ENCODE results near the gene TPSB2. TPM values are rescaled to one million over a fixed set of nuclear protein-coding genes. Genes with fewer than 3 reads are reported as not detected.
"Not testable (repeated sequence)": the region's sequence is repeated elsewhere in the genome, so short reads cannot be mapped to it uniquely, and the experiment has no call there.

The TPSB2 gene
- total and polyA plus RNA-seq, 2 donors (not counting 1 experiment from before 2014, with no cell fraction given): not detected

DNA sequence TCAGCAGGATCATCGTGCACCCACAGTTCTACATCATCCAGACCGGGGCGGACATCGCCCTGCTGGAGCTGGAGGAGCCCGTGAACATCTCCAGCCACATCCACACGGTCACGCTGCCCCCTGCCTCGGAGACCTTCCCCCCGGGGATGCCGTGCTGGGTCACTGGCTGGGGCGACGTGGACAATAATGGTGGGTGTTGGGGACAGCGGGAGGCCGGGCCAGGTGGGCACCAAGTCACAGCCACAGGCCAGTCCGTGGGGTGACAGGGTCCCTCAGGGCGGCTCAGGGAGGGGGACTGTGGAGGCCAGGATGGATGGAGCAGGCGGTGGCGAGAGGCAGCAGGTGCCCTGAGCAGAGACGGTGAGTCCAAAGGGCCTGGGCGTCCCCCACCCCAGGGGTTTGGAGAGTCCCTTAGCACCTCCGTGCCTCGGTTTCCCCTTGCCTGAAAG lies 26.9 kb upstream of the TPSB2 start:
- H3K79me2 ChIP-seq (ENCODE audit: control insufficient read depth, insufficient read depth, low read length): no peaks in the 10 kb centered on the region
- no peaks in the 10 kb centered on the region for H3K36me3 ChIP-seq (ENCODE audit: control insufficient read depth, insufficient read depth, low read length)
- H2AFZ ChIP-seq (ENCODE audit: low read length): no peak overlapping the region
- no peak overlapping the region for H3K4me2 ChIP-seq (ENCODE audit: extremely low read depth, insufficient read depth, low read length)
- no peak overlapping the region for H3K27ac ChIP-seq (ENCODE audit: insufficient read depth, low read length)
- TF ChIP-seq, protein P1, sequence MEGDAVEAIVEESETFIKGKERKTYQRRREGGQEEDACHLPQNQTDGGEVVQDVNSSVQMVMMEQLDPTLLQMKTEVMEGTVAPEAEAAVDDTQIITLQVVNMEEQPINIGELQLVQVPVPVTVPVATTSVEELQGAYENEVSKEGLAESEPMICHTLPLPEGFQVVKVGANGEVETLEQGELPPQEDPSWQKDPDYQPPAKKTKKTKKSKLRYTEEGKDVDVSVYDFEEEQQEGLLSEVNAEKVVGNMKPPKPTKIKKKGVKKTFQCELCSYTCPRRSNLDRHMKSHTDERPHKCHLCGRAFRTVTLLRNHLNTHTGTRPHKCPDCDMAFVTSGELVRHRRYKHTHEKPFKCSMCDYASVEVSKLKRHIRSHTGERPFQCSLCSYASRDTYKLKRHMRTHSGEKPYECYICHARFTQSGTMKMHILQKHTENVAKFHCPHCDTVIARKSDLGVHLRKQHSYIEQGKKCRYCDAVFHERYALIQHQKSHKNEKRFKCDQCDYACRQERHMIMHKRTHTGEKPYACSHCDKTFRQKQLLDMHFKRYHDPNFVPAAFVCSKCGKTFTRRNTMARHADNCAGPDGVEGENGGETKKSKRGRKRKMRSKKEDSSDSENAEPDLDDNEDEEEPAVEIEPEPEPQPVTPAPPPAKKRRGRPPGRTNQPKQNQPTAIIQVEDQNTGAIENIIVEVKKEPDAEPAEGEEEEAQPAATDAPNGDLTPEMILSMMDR (conservative IDR thresholded peaks at IDR 0.05 in 1 of 2, IDR thresholded peaks at IDR 0.05 in 1 of 2; ENCODE audit: low read depth in 1 of 2, low read length in 2 of 2): no peak
- TF ChIP-seq EZH2 (IDR thresholded peaks at IDR 0.05; ENCODE audit: low read length, missing control alignments): no peak
- H3K4me1 ChIP-seq (ENCODE audit: control insufficient read depth, extremely low read depth, insufficient read depth, low read length): no peaks in the 10 kb centered on the region
- no peak overlapping the region for H3K4me3 ChIP-seq (replicated peaks in 1 of 4; ENCODE audit: control extremely low read depth in 1 of 4, insufficient read depth in 1 of 4, low read depth in 3 of 4, low read length in 4 of 4)
- H3K27me3 ChIP-seq (ENCODE audit: control insufficient read depth, insufficient read depth, low read length): peaks cover 20% of the 10 kb centered on the region
- no peak overlapping the region for H3K9ac ChIP-seq (ENCODE audit: insufficient read depth, low read length)
- H4K20me1 ChIP-seq (ENCODE audit: control insufficient read depth, extremely low read depth, insufficient read depth, low read length): no peaks in the 10 kb centered on the region
- no peaks in the 10 kb centered on the region for H3K9me3 ChIP-seq (ENCODE audit: control insufficient read depth, insufficient read depth, low read depth, low read length)
- DNase-seq (ENCODE audit: low read depth in 2 of 2): no peak

DNA sequence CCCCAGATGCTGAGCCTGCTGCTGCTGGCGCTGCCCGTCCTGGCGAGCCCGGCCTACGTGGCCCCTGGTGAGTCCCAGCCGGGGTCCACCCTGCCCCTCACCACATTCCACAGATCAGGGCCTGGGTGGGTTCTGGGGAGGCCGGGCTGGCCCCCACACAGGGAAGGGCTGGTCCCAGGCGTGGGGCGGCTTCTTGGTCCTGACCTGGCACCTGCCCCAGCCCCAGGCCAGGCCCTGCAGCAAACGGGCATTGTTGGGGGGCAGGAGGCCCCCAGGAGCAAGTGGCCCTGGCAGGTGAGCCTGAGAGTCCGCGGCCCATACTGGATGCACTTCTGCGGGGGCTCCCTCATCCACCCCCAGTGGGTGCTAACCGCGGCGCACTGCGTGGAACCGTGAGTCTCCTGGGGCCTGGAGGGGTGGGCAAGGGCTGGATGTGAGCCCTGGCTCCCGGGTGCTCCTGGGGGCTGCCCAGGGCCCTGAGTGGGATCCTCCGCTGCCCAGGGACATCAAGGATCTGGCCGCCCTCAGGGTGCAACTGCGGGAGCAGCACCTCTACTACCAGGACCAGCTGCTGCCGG lies 26.4 kb upstream of the TPSB2 start:
- H2AFZ ChIP-seq (ENCODE audit: low read length); H3K79me2 ChIP-seq (ENCODE audit: control insufficient read depth, insufficient read depth, low read length); H3K27ac ChIP-seq (ENCODE audit: insufficient read depth, low read length); H3K4me1 ChIP-seq (ENCODE audit: control insufficient read depth, extremely low read depth, insufficient read depth, low read length); H3K4me2 ChIP-seq (ENCODE audit: extremely low read depth, insufficient read depth, low read length); H3K4me3 ChIP-seq (replicated peaks in 1 of 4; ENCODE audit: control extremely low read depth in 1 of 4, insufficient read depth in 1 of 4, low read depth in 3 of 4, low read length in 4 of 4); DNase-seq (ENCODE audit: low read depth in 2 of 2); H4K20me1 ChIP-seq (ENCODE audit: control insufficient read depth, extremely low read depth, insufficient read depth, low read length); H3K9me3 ChIP-seq (ENCODE audit: control insufficient read depth, insufficient read depth, low read depth, low read length); H3K36me3 ChIP-seq (ENCODE audit: control insufficient read depth, insufficient read depth, low read length); H3K9ac ChIP-seq (ENCODE audit: insufficient read depth, low read length): not testable (repeated sequence)
- peaks cover 16% of the 10 kb centered on the region for H3K27me3 ChIP-seq (ENCODE audit: control insufficient read depth, insufficient read depth, low read length)

DNA sequence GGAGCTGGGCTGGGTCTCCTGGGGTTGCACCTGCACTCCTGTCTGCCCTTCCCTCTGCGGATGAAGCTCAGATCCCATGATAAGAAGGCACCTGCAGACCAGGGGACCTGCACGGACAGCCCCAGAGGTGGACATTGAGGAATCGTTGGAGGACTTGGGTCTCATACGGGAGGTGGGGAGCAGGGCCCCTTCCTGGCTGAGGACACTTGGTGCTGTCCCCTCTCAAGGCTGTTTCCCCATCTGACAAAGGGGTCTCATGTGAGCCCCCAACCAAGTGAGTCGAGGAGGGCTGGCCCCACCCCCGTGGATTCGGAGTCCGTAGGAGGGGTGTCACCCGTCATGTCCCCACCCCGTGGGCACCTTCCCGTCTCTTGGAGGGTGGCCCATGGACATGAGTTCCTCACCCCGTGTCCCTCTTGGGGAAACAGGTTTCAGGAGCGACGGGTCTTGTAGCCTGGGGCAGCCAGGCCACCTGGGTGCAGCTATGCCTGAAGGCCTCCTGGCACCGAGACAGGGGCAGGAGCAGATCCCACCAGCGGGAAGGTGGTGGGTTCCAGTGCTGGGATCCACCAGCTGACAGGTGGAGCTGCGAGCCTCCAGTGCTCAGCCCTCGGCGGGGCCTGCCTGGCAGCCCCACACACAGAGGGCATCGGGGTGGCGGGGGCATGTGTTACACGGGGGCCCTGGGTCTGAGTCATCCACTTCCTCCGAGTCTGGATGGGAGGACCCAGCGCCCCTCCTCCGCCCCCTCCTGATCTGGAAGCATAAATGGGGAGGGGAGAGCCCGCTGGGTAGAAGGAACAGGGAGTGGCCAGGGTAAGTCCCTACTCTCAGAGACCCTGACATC lies 25.5 kb upstream of the TPSB2 start, which contains the start of gene TPSD1:
TPSD1 (plus strand) TSS at position 794 of the 847 bp plus-strand sequence. CDS start 212 bp downstream, outside the sequence.
- not testable (repeated sequence) for H3K36me3 ChIP-seq (ENCODE audit: control insufficient read depth, insufficient read depth, low read length); H3K4me2 ChIP-seq (ENCODE audit: extremely low read depth, insufficient read depth, low read length); H3K4me3 ChIP-seq (replicated peaks in 1 of 4; ENCODE audit: control extremely low read depth in 1 of 4, insufficient read depth in 1 of 4, low read depth in 3 of 4, low read length in 4 of 4); H3K79me2 ChIP-seq (ENCODE audit: control insufficient read depth, insufficient read depth, low read length); H3K27ac ChIP-seq (ENCODE audit: insufficient read depth, low read length); DNase-seq (ENCODE audit: low read depth in 2 of 2); H3K9ac ChIP-seq (ENCODE audit: insufficient read depth, low read length); H4K20me1 ChIP-seq (ENCODE audit: control insufficient read depth, extremely low read depth, insufficient read depth, low read length); H3K4me1 ChIP-seq (ENCODE audit: control insufficient read depth, extremely low read depth, insufficient read depth, low read length); H2AFZ ChIP-seq (ENCODE audit: low read length); H3K9me3 ChIP-seq (ENCODE audit: control insufficient read depth, insufficient read depth, low read depth, low read length)
- H3K27me3 ChIP-seq (ENCODE audit: control insufficient read depth, insufficient read depth, low read length): peaks cover 12% of the 10 kb centered on the region

DNA sequence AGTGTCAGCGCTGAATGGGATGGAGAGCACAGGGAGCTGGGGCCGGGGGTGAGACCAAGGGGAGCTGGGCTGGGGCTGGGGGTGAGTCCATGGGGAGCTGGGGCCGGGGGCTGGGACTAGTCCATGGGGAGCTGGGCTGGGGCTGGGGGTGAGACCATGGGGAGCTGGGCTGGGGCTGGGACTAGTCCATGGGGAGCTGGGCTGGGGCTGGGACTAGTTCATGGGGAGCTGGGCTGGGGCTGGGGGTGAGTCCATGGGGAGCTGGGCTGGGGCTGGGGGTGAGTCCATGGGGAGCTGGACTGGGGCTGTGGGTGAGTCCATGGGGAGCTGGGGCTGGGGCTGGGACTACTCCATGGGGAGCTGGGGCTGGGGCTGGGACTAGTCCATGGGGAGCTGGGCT lies 24.8 kb upstream of the TPSB2 start:
- H3K79me2 ChIP-seq (ENCODE audit: control insufficient read depth, insufficient read depth, low read length); H3K4me1 ChIP-seq (ENCODE audit: control insufficient read depth, extremely low read depth, insufficient read depth, low read length); H4K20me1 ChIP-seq (ENCODE audit: control insufficient read depth, extremely low read depth, insufficient read depth, low read length); H3K4me2 ChIP-seq (ENCODE audit: extremely low read depth, insufficient read depth, low read length); H3K27me3 ChIP-seq (ENCODE audit: control insufficient read depth, insufficient read depth, low read length); H3K4me3 ChIP-seq (replicated peaks in 1 of 4; ENCODE audit: control extremely low read depth in 1 of 4, insufficient read depth in 1 of 4, low read depth in 3 of 4, low read length in 4 of 4); H3K9ac ChIP-seq (ENCODE audit: insufficient read depth, low read length); H3K9me3 ChIP-seq (ENCODE audit: control insufficient read depth, insufficient read depth, low read depth, low read length); H3K36me3 ChIP-seq (ENCODE audit: control insufficient read depth, insufficient read depth, low read length); H2AFZ ChIP-seq (ENCODE audit: low read length); DNase-seq (ENCODE audit: low read depth in 2 of 2); H3K27ac ChIP-seq (ENCODE audit: insufficient read depth, low read length): not testable (repeated sequence)

DNA sequence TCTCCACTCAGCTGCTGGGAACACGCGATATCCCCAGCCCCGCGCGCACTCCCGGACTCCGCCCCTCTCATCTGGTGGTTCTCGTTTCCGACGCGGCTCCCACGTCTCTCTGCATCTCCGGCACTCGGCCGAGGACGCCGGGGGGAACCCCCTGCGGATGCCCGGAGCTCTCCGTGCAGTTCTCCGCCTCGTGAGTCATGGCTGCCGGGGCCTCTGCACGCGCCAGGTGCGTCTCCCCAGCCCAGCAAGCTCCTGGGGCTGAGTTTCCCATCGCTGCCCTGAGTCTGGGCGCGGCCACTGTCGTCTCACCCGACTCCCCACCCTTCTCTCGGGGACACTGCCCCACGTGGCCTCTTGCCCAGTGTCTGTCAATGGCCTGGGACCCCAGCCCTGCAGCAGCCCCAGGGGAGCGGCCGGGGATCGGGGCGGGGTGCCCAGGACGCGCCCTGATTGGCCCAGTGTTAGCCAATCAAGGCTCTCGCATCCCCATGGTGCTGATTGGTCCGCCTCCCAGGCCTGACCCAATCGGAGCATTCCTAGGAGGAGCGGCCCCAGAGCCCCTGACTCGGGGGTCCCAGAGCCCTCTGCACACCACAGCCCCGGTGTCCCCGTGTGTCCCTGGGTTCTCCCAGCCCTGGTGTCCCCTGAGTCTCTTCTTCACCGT lies 23.8 kb upstream of the TPSB2 start:
- H4K20me1 ChIP-seq (ENCODE audit: control insufficient read depth, extremely low read depth, insufficient read depth, low read length); H3K36me3 ChIP-seq (ENCODE audit: control insufficient read depth, insufficient read depth, low read length); H3K9ac ChIP-seq (ENCODE audit: insufficient read depth, low read length); H3K4me1 ChIP-seq (ENCODE audit: control insufficient read depth, extremely low read depth, insufficient read depth, low read length); H3K27me3 ChIP-seq (ENCODE audit: control insufficient read depth, insufficient read depth, low read length); H3K4me3 ChIP-seq (replicated peaks in 1 of 4; ENCODE audit: control extremely low read depth in 1 of 4, insufficient read depth in 1 of 4, low read depth in 3 of 4, low read length in 4 of 4); H3K79me2 ChIP-seq (ENCODE audit: control insufficient read depth, insufficient read depth, low read length); H3K9me3 ChIP-seq (ENCODE audit: control insufficient read depth, insufficient read depth, low read depth, low read length); H3K27ac ChIP-seq (ENCODE audit: insufficient read depth, low read length); DNase-seq (ENCODE audit: low read depth in 2 of 2); H2AFZ ChIP-seq (ENCODE audit: low read length); H3K4me2 ChIP-seq (ENCODE audit: extremely low read depth, insufficient read depth, low read length): not testable (repeated sequence)

Measured in fibroblast of lung (primary cell).